ENCODE data around the gene ZNF787.
"Not testable (repeated sequence)": the region's sequence is repeated elsewhere in the genome, so short reads cannot be mapped to it uniquely, and the experiment has no call there.

The ZNF787 gene

DNA sequence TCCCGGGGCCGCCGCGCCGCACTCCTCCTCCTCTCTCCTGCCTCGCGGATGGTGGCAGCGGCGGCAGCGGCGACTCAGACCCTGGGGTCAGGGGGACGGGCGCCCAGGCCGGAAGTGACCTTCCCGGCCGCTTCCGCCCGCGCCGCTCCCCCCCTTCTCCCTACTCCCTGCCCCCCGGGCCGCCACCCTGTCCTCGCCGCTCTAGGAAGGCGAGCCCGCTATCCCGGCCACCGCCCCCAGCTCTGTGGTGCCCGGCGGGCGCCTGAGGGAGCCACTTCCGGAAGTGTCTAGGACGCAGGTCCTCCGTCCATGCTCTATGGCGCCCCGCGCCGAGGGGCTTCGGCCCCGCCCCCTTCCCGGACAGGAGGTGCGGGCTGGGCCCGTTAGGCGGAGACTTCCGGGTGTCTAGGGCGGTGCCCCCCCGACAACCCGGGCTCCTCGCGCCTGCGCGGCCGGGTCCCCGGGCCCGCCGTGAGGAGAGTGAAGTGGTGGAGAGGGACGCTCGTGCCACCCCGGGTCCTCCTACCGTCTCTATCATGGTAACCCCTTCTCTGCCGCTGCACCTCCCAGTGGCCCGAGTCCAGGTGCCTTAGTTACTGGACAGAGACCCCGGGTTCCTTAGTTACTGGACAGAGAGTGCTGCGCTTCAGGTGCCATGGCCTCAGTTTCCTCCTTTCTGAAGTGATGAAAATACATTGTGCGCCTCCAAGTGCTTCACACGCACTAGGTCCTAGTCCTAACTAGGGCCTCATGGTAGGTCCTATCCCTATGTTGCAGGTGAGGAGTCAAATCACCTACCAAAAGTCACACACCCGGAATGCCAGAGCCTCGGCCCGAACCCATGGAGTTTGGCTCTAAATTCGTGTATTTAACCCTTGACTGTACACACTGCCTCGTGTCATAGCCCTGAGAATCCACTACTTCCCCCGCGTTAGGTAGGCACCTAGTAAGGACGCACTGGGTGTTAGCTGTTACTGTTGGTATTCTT, at the start of gene ZNF787:
Gene ZNF787, minus strand, starts transcription at position 116 of the 988 bp plus-strand sequence. CDS start 18,078 bp downstream, outside the sequence.
- peak; percentile 67 to 99 (median 98) for DNase-seq

GRCh38 chr19:56170261-56170660, 49.2 kb upstream of the ZNF787 start:
- no peak for DNase-seq

- no peak for DNase-seq
These were observed 46.0 kb upstream of the ZNF787 start for GRCh38 chr19:56167064-56167578.

DNA sequence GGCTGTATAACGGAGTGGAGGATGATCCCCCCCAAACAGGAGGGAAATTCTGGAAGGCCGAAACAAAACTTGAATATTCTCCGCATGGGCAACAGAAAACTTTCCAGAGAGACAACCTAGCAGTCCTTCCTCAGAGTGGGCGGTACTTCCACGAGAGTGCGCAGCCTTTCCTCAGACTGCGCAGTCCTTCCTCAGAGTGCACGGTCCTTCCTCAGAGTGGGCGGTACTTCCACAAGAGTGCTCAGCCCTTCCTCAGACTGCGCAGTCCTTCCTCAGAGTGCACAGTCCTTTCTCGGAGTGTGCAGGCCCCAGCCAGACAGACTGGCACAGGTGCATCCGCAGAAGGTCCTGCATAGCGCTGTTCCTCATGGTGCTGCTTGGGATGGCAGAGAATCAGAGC, 42.0 kb upstream of the ZNF787 start:
- DNase-seq = no peak

DNA sequence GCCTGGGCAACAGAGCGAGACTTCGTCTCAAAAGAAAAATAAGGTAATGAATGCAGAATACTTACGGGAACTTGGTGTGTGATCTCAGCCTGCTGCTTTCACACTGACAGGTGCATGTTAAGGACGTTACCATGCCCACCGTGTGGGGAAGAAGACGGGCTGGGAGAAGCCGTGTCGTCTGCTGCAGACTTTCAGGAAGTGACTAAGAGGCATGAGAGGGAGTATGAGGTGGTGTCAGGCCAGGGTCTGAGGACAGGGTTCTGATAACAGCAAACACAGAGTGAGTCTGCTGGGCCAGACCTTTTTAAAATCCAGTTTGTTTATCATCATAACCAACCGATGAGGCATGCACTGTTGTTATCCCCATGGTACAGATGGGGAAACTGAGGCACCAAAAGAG, 41.2 kb upstream of the ZNF787 start:
- no peak for DNase-seq

- DNase-seq = no peak
These were observed 40.4 kb upstream of the ZNF787 start for GRCh38 chr19:56161534-56161933.

- no peak for DNase-seq
These were observed 38.7 kb upstream of the ZNF787 start for GRCh38 chr19:56159622-56160271.

- no peak for DNase-seq
These were observed 38.0 kb upstream of the ZNF787 start for GRCh38 chr19:56159009-56159559.

DNA sequence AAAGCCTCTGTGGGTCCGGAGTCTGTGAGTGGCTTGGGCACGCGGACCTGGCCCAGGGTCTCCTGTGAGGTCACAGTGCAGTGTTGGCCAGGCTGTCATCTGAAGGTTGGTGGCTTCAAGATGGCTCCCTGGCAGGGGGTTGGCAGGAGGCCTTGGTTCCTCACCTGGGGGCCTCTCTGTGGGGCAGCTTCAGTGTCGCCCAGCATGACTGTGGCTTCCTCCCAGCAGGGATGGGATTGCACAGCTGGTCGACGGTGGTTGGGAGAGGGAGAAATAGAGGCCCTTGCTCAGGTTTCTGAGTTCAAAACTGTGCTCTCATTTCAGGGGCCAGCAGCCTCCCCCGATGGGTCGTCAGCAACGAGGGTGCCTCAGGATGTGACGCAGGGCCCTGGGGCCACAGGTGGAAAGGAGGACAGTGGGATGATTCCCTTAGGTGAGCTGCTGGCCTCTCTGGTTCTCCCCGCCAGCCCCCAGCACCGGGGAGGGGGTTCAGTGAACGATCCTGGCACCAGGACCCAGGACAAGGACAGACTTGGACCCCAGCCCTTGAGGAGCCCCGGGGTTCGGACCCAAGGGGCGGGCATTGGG, 37.2 kb upstream of the ZNF787 start:
- no peak for DNase-seq

GRCh38 chr19:56156768-56157167, 35.7 kb upstream of the ZNF787 start:
- DNase-seq = no peak

DNA sequence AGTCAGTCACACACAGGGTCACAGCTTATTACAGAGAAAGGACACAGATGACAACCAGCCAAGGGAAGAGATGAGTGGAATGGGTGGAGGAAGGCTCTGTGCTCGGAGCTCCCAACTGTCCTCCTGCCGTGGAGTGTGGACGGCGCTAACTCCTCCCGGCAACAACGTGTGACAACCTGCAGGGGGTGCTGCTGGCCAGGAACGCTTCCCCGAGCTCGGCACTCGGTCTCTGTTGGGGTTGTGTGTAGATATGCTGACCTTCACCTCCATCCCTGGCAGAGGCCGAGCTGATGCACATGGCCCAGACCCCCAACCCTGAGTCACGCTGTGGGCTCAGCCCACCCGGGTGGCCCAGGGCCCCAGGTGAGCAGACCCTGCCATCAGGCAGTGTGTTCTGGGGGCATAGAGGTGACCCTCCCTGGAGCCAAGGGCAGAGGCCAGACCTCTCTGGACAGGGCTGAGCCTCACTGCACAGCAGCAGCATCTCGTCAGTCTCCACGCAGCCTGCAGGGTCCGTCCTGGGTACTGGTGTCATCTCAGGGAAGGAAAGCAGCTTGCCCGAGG, 34.1 kb upstream of the ZNF787 start:
- DNase-seq = peak in 2 of 58 donors; percentile 6 to 12

DNA sequence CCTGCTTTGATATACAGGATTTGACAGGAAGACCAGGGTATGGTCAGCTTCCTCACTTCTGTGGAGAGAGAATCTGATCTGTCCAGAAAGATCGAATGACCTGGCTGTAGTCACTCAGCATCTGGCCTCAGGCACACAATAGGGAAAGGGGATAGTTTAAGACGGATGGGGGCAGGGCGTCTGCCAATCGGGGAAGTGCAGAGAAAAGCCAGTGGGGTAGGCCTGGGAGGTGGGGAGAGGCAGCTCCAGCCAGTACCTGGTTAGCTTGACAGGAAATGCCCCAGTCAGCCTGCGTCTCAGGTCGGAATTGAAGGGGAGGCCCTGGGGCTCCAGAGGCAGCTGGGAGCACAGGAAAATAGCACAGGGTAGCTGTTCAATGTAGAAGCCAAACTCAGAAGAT, 32.4 kb upstream of the ZNF787 start:
- DNase-seq = no peak

- DNase-seq = no peak
These were observed 31.5 kb upstream of the ZNF787 start for GRCh38 chr19:56152644-56153043.

DNA sequence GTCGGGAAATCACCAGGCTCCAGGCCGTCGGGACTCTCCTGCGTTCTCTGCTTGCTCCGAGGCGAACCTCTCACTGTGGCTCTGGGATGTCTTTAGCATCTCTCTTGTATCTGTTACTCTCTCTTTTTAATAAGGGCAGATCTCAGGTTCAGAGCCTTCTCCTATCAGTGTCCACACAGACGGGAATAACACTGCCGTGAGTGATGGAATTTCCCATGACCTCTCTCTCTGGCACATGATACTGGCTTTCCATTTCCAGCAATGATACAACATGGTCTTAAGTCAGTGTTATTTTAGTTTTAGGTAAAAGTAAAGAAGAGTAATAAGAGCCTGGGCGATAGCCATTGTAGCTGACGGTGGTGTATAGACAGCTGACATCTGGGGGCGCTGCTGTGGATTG, 29.3 kb upstream of the ZNF787 start:
- DNase-seq = peak in 3 of 58 donors; percentile 8 to 34 (median 9)

GRCh38 chr19:56149656-56150038, 28.6 kb upstream of the ZNF787 start:
- DNase-seq = no peak

DNA sequence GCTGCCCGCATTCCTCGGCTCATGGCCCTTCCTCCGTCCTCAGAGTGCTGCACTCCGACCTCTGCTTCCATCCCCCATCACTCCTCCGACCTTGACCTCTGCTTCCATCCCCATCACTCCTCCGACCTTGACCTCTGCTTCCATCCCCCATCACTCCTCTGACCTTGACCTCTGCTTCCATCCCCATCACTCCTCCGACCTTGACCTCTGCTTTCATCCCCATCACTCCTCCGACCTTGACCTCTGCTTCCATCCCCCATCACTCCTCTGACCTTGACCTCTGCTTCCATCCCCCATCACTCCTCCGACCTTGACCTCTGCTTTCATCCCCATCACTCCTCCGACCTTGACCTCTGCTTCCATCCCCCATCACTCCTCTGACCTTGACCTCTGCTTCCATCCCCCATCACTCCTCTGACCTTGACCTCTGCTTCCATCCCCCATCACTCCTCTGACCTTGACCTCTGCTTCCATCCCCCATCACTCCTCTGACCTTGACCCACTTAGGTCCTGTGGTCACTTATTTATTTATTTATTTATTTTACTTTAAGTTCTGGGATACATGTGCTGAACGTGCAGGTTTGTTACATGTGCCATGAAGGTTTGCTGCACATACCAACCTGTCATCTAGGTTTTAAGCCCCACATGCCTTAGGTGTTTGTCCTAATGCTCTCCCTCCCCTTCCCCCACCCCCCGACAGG, 28.0 kb upstream of the ZNF787 start:
- DNase-seq = not testable (repeated sequence)

GRCh38 chr19:56148096-56148495, 27.0 kb upstream of the ZNF787 start:
- DNase-seq = no peak

DNA sequence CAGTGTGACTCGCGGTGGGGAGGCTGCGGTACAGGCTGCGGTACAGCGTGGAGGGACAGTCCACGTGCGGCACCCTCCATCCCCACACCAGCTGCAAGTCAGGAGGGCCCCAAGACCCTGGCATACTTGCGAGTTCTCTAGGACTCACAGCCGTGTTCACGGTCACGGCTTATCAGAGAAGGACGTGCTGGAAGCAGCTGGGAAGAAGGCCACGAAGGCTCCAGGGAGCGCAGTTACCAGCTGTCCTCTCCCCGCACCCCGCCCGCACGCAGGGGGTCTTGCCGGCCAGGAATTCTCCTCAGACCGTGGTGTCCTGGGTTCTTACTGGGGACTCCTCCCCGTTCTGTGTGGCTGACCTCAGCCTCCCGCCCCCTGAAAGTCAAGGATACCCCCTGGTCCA, 26.2 kb upstream of the ZNF787 start:
- DNase-seq = no peak

DNA sequence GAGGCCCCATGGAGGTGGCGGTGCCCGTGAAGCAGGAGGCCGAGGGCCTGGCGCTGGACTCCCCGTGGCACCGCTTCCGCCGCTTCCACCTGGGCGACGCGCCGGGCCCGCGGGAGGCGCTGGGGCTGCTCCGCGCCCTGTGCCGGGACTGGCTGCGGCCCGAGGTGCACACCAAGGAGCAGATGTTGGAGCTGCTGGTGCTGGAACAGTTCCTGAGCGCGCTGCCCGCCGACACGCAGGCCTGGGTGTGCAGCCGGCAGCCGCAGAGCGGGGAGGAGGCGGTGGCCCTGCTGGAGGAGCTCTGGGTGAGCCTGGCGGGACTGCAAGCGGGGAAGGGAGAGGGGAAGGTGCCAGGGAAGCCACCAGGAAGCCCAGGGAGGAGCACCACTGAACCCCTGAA, 25.8 kb upstream of the ZNF787 start:
- DNase-seq = no peak

DNA sequence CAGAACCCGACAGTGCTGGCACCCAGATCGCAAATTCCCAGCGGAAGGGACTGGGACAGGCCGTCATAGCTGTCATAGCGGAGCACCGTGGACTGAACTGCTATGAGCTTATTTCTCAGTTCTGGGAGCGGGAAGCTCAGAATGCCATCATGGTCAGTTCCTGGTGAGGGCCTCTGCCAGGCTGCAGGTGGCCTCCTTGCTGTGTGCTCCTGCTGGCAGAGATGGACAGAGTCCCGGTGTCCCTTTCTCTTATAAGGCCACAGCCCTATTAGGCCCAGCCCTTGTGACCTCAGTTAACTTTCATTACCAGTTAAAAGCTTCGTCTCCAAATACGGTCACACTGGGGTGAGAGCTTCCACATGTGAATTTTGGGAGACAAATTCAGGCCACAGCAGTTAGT, 24.6 kb upstream of the ZNF787 start:
- no peak for DNase-seq

- DNase-seq = no peak
These were observed 23.7 kb upstream of the ZNF787 start for GRCh38 chr19:56144831-56145230.

All from anterior cingulate cortex (tissue), 58 donors.